ENCODE measurements around the gene TTBK1.

- TF ChIP-seq CTCF (IDR thresholded peaks at IDR 0.05) = no peak
- TF ChIP-seq POLR2A (IDR thresholded peaks at IDR 0.05) = no peak
- no peak for TF ChIP-seq EP300 (IDR thresholded peaks at IDR 0.05)
Measured at GRCh38 chr6:43269273-43270007, 26.2 kb downstream of the TTBK1 start.
